Fibroblast of lung (primary cell): ENCODE results near the gene HOXB13. TPM values are rescaled to one million over a fixed set of nuclear protein-coding genes. Genes with fewer than 3 reads are reported as not detected.

Experiments used
- DNase-seq, 2 donors: peaks; one replicate each; pipeline versions ENCODE4 v3.0.0 to v3.0.0-alpha.2; 2010; ENCODE audit warnings: low read depth in 2 of 2
- H2AFZ ChIP-seq: 2 replicates; pipeline ENCODE4 v1.5.1; 2012; ENCODE audit warnings: low read length, control low read depth, inconsistent platforms
- H3K27ac ChIP-seq: 2 replicates; pipeline ENCODE4 v1.5.1; 2011; ENCODE audit warnings: low read length, control low read depth; ENCODE audit not compliant: insufficient read depth
- H3K27me3 ChIP-seq: 2 replicates; pipeline ENCODE4 v1.5.1; 2011; ENCODE audit warnings: mild to moderate bottlenecking, low read length; ENCODE audit not compliant: control insufficient read depth, insufficient read depth
- H3K36me3 ChIP-seq: 2 replicates; pipeline ENCODE4 v1.5.1; 2011; ENCODE audit warnings: low read length; ENCODE audit not compliant: control insufficient read depth, insufficient read depth
- H3K4me1 ChIP-seq: 2 replicates; pipeline ENCODE4 v1.5.1; 2011; ENCODE audit warnings: low read length; ENCODE audit not compliant: control insufficient read depth, insufficient read depth; ENCODE audit errors: extremely low read depth
- H3K4me2 ChIP-seq: 2 replicates; pipeline ENCODE4 v1.5.1; 2011; ENCODE audit warnings: low read length, control low read depth; ENCODE audit not compliant: insufficient read depth; ENCODE audit errors: extremely low read depth
- H3K4me3 ChIP-seq, 4 experiments: fragments of 200-600 bp in 1 of 4; sonication (generic) in 1 of 4; replicated peaks in 1 of 4; 2 replicates each; pipeline ENCODE4 v1.5.1; 2011 to 2016; ENCODE audit warnings: low read length in 4 of 4, low read depth in 3 of 4, mild to moderate bottlenecking in 3 of 4, control low read depth in 2 of 4, inconsistent platforms in 1 of 4, mixed read lengths in 1 of 4; ENCODE audit not compliant: insufficient read depth in 1 of 4; ENCODE audit errors: control extremely low read depth in 1 of 4
- H3K79me2 ChIP-seq: 2 replicates; pipeline ENCODE4 v1.5.1; 2012; ENCODE audit warnings: mild to moderate bottlenecking, low read length, inconsistent platforms; ENCODE audit not compliant: control insufficient read depth, insufficient read depth
- H3K9ac ChIP-seq: 2 replicates; pipeline ENCODE4 v1.5.1; 2011; ENCODE audit warnings: mild to moderate bottlenecking, low read length, control low read depth; ENCODE audit not compliant: insufficient read depth
- H3K9me3 ChIP-seq: 2 replicates; pipeline ENCODE4 v1.5.1; 2012; ENCODE audit warnings: low read depth, low read length; ENCODE audit not compliant: control insufficient read depth, insufficient read depth
- H4K20me1 ChIP-seq: 2 replicates; pipeline ENCODE4 v1.5.1; 2011; ENCODE audit warnings: low read length; ENCODE audit not compliant: control insufficient read depth, insufficient read depth; ENCODE audit errors: extremely low read depth
- CTCF ChIP-seq, 2 donors: IDR thresholded peaks in 1 of 2; conservative IDR thresholded peaks in 1 of 2; 1 replicate in 1 of 2; 2 replicates in 1 of 2; pipeline ENCODE4 v1.5.1; 2011 to 2012; ENCODE audit warnings: low read length in 2 of 2, control low read depth in 1 of 2, inconsistent platforms in 1 of 2, low read depth in 1 of 2, mild to moderate bottlenecking in 1 of 2
- EZH2 ChIP-seq: IDR thresholded peaks from 2 replicates; pipeline ENCODE4 v1.5.1; 2012; ENCODE audit warnings: low read length, control low read depth, mild to moderate bottlenecking; ENCODE audit errors: missing control alignments
- polyA plus RNA-seq, 2 donors: library from polyadenylated mRNA; depleted of rRNA in 1 of 2; stranded (reverse) in 1 of 2; unstranded in 1 of 2; fragments of >200 nt; gene quantifications; 2 replicates each; pipeline ENCODE4 v1.2.1, GENCODE V29; 2011 to 2012; ENCODE audit warnings: missing spikeins in 1 of 2
- total RNA-seq: library from RNA; depleted of rRNA; stranded (reverse); fragments of >200 nt; gene quantifications from 2 replicates; pipeline ENCODE4 v1.2.1, GENCODE V29; 2014

HOXB13 gene
- total and polyA plus RNA-seq, 2 donors (not counting 1 experiment from before 2014, with no cell fraction given), result not detected

GRCh38 chr17:48681609-48682008 lies 46.9 kb downstream of the HOXB13 start:
- no peak overlapping the region for H3K9ac ChIP-seq
- H3K9me3 ChIP-seq, result no peaks in the 10 kb centered on the region
- DNase-seq, result no peak
- no peaks in the 10 kb centered on the region for H4K20me1 ChIP-seq
- no peak overlapping the region for H2AFZ ChIP-seq
- H3K27ac ChIP-seq, result no peak overlapping the region
- H3K4me2 ChIP-seq, result no peak overlapping the region
- no peak overlapping the region for H3K4me3 ChIP-seq
- H3K36me3 ChIP-seq, result no peaks in the 10 kb centered on the region
- TF ChIP-seq EZH2 (no peak), CTCF (conservative IDR thresholded peaks at IDR 0.05 in 1 of 2, IDR thresholded peaks at IDR 0.05 in 1 of 2; ENCODE audit: low read depth in 1 of 2, low read length in 2 of 2) (no peak)
- no peaks in the 10 kb centered on the region for H3K4me1 ChIP-seq
- H3K27me3 ChIP-seq, result peaks cover 6% of the 10 kb centered on the region
- no peaks in the 10 kb centered on the region for H3K79me2 ChIP-seq

- Histone ChIP-seq H3K4me3 (no peak overlapping the region), H3K36me3 (no peaks in the 10 kb centered on the region), H3K4me1 (no peaks in the 10 kb centered on the region), H3K27me3 (peaks cover 6% of the 10 kb centered on the region), H2AFZ (no peak overlapping the region), H3K9me3 (no peaks in the 10 kb centered on the region), H3K27ac (no peak overlapping the region), H3K4me2 (no peak overlapping the region), H3K79me2 (no peaks in the 10 kb centered on the region), H4K20me1 (no peaks in the 10 kb centered on the region), H3K9ac (no peak overlapping the region)
- no peak for DNase-seq
- TF ChIP-seq CTCF (conservative IDR thresholded peaks at IDR 0.05 in 1 of 2, IDR thresholded peaks at IDR 0.05 in 1 of 2; ENCODE audit: low read depth in 1 of 2, low read length in 2 of 2) (no peak), EZH2 (no peak)
These were observed 49.0 kb downstream of the HOXB13 start for GRCh38 chr17:48679385-48680096.

- no peaks in the 10 kb centered on the region for H3K79me2 ChIP-seq
- TF ChIP-seq CTCF (conservative IDR thresholded peaks at IDR 0.05 in 1 of 2, IDR thresholded peaks at IDR 0.05 in 1 of 2; ENCODE audit: low read depth in 1 of 2, low read length in 2 of 2) (peak; percentile 71 to 73), EZH2 (no peak)
- H3K9ac ChIP-seq, result no peak overlapping the region
- peaks cover 6% of the 10 kb centered on the region for H3K27me3 ChIP-seq
- H3K4me1 ChIP-seq, result no peaks in the 10 kb centered on the region
- no peaks in the 10 kb centered on the region for H3K9me3 ChIP-seq
- no peak overlapping the region for H3K4me2 ChIP-seq
- H3K4me3 ChIP-seq, result no peak overlapping the region
- no peak overlapping the region for H2AFZ ChIP-seq
- no peaks in the 10 kb centered on the region for H3K36me3 ChIP-seq
- no peaks in the 10 kb centered on the region for H4K20me1 ChIP-seq
- peak; percentile 16 to 21 for DNase-seq
- no peak overlapping the region for H3K27ac ChIP-seq
These were observed 50.2 kb downstream of the HOXB13 start for GRCh38 chr17:48678141-48678971.
